Parathyroid adenoma (tissue), 2 donors: ENCODE measurements around the gene SNRPE.

Experiments
- H2AFZ ChIP-seq: fragments of 300-600 bp; sonication (generic); one replicate; pipeline ENCODE4 v1.7.0; 2017; ENCODE audit warnings: antibody characterized with exemption, mild to moderate bottlenecking
- H3K27ac ChIP-seq: fragments of 300-600 bp; sonication (generic); one replicate; pipeline ENCODE4 v1.7.0; 2017
- H3K27me3 ChIP-seq: fragments of 300-600 bp; sonication (generic); one replicate; pipeline ENCODE4 v1.7.0; 2017; ENCODE audit warnings: low read length; ENCODE audit not compliant: control insufficient read depth, insufficient read depth
- H3K36me3 ChIP-seq: fragments of 300-600 bp; sonication (generic); one replicate; pipeline ENCODE4 v1.7.0; 2017; ENCODE audit warnings: low read length; ENCODE audit not compliant: control insufficient read depth, insufficient read depth
- H3K4me1 ChIP-seq: fragments of 300-600 bp; sonication (generic); one replicate; pipeline ENCODE4 v1.7.0; 2017; ENCODE audit warnings: control low read depth
- H3K4me2 ChIP-seq: fragments of 300-600 bp; sonication (generic); one replicate; pipeline ENCODE4 v1.7.0; 2017; ENCODE audit warnings: low read length
- H3K4me3 ChIP-seq: fragments of 300-600 bp; sonication (generic); one replicate; pipeline ENCODE4 v1.7.0; 2017; ENCODE audit warnings: low read depth, low read length
- H3K79me2 ChIP-seq: fragments of 300-600 bp; sonication (generic); one replicate; pipeline ENCODE4 v1.7.0; 2017; ENCODE audit warnings: control low read depth
- H3K9ac ChIP-seq: fragments of 300-600 bp; sonication (generic); one replicate; pipeline ENCODE4 v1.7.0; 2017; ENCODE audit warnings: mild to moderate bottlenecking
- H3K9me3 ChIP-seq: fragments of 300-600 bp; sonication (generic); one replicate; pipeline ENCODE4 v1.7.0; 2017; ENCODE audit warnings: low read length; ENCODE audit not compliant: control insufficient read depth
- TF ChIP-seq, protein P1 (sequence below): fragments of 300-600 bp; sonication (generic); IDR thresholded peaks from one replicate; pipeline ENCODE4 v1.7.0; 2017; ENCODE audit warnings: antibody characterized with exemption, mild to moderate bottlenecking
- donor health status: primary hyperparathyroidism.

Gene SNRPE

DNA sequence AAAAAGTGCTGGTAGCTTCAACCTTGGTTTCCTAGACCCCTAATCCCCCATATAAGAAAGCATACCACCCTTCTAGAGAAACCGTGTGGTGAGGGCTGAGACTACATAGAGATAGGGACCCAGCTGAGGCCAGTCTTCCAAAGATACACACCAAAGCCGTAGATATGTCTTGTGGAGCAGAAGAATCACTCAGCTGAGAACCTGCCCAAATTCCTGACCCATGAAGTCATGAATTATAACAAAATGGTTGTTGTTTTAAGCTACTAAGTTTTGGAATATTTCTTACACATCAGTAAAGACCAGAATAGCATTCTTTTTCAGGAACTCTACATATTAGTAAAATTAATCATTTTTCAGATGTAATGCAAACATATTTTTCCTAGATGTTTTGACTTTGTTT is 3.3 kb upstream of the SNRPE start:
- peaks cover 4% of the 10 kb centered on the region for H3K4me1 ChIP-seq
- H3K36me3 ChIP-seq: no peaks in the 10 kb centered on the region
- H3K9ac ChIP-seq: no peak overlapping the region
- H3K4me3 ChIP-seq: no peak overlapping the region
- H3K27me3 ChIP-seq: no peaks in the 10 kb centered on the region
- no peak overlapping the region for H3K27ac ChIP-seq
- H3K4me2 ChIP-seq: no peak overlapping the region
- H2AFZ ChIP-seq: no peak overlapping the region
- TF ChIP-seq, protein P1, sequence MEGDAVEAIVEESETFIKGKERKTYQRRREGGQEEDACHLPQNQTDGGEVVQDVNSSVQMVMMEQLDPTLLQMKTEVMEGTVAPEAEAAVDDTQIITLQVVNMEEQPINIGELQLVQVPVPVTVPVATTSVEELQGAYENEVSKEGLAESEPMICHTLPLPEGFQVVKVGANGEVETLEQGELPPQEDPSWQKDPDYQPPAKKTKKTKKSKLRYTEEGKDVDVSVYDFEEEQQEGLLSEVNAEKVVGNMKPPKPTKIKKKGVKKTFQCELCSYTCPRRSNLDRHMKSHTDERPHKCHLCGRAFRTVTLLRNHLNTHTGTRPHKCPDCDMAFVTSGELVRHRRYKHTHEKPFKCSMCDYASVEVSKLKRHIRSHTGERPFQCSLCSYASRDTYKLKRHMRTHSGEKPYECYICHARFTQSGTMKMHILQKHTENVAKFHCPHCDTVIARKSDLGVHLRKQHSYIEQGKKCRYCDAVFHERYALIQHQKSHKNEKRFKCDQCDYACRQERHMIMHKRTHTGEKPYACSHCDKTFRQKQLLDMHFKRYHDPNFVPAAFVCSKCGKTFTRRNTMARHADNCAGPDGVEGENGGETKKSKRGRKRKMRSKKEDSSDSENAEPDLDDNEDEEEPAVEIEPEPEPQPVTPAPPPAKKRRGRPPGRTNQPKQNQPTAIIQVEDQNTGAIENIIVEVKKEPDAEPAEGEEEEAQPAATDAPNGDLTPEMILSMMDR: no peak
- no peaks in the 10 kb centered on the region for H3K9me3 ChIP-seq
- no peaks in the 10 kb centered on the region for H3K79me2 ChIP-seq

DNA sequence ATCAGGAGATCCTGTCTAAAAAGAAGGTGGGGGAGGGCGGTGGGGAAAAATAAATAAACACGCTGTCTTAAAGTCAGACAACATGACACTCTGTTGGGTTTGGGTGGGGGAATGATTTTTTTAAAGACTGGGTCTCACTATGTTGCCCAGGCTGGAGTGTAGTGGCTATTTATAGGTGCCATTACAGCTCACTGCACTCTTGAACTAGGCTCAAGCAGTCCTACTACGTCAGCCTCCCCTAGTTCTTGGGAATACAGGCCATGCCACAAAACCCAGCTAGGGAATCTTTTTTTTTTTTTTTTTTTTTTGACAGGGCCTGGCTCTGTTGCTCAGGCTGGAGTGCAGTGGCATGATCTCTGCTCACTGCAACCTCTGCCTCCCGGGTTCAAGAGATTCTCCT is 2.4 kb upstream of the SNRPE start:
- TF ChIP-seq, protein P1: no peak
- Histone ChIP-seq H3K79me2 (no peaks in the 10 kb centered on the region), H2AFZ (no peak overlapping the region), H3K27ac (no peak overlapping the region), H3K36me3 (no peaks in the 10 kb centered on the region), H3K4me1 (peaks cover 4% of the 10 kb centered on the region), H3K27me3 (no peaks in the 10 kb centered on the region), H3K9ac (no peak overlapping the region), H3K9me3 (no peaks in the 10 kb centered on the region), H3K4me2 (no peak overlapping the region), H3K4me3 (no peak overlapping the region)

DNA sequence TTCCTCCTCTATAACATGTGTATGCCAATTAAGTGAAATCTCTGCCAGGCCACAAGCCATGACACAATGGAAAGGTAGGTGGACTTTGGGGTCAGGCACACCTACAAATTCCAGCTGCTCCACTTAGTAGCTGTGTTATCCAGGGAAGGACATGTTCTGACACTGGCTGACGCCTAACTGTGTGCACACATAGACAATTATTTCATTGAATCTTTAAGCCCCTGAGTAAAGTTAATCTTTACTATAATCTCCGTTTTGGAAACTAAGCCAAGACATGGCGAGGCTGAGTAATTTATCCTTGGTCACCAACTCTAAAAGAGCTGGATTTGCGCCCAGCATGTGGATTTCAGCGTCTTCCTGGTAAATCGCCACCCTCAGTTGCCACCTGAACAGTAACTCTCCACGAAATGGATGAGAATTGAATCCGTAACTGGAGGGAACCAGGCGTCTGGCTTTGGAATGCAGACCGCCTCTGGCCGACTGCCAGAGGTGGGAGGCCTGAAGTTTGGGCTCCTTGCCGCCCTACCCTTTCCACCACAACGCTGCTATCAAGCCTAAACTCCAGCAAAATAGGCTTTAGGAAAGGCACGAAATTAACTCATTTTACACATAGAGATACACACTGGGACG is 888 bp upstream of the SNRPE start:
- Histone ChIP-seq H3K4me1 (peaks cover 4% of the 10 kb centered on the region), H3K27ac (no peak overlapping the region), H2AFZ (peak overlapping the region; percentile 63), H3K36me3 (no peaks in the 10 kb centered on the region), H3K79me2 (no peaks in the 10 kb centered on the region), H3K9me3 (no peaks in the 10 kb centered on the region), H3K4me3 (no peak overlapping the region), H3K4me2 (peak overlapping the region; percentile 34), H3K27me3 (no peaks in the 10 kb centered on the region), H3K9ac (no peak overlapping the region)
- TF ChIP-seq, protein P1: no peak

DNA sequence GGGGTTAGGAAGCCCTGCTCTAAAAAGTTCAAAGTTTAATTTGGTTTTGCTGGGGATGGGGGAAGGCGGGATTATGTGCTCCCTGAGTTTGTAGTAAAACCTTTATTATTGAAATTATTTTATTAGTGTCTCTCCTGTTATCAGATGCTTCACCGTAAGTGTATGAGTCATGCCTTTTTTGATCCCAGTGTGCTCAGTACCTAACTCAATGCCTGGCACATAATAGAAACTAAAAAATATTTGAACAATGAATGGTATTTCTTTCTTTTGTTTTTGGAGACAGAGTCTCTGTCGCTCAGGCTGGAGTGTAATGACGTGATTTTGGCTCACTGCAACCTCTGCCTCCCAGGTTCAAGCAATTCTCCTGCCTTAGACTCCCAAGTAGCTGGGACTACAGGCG is 6.4 kb downstream of the SNRPE start:
- no peaks in the 10 kb centered on the region for H3K4me1 ChIP-seq
- TF ChIP-seq, protein P1: no peak
- no peak overlapping the region for H3K27ac ChIP-seq
- H3K9me3 ChIP-seq: no peaks in the 10 kb centered on the region
- no peak overlapping the region for H2AFZ ChIP-seq
- H3K36me3 ChIP-seq: no peaks in the 10 kb centered on the region
- no peak overlapping the region for H3K9ac ChIP-seq
- H3K27me3 ChIP-seq: no peaks in the 10 kb centered on the region
- no peak overlapping the region for H3K4me3 ChIP-seq
- H3K79me2 ChIP-seq: no peaks in the 10 kb centered on the region
- H3K4me2 ChIP-seq: no peak overlapping the region

DNA sequence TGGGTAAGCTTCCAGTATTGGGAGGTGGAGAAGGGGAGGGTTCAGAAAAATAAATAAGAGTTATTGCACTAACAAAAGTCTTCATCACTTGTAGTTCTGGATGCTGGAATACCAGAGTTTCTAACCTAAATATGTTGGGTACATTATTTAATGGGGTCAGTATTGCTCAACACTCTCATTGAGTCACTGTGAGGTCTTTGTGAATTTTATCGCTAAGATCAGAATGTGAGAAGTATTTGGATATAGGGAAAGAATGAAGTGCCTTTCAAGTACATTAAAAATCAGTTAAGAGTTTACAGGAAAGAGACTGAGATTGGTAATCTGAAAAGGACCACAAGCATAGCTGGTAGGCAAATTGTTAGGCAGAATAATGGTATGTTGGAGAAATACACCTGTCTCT is 8.8 kb downstream of the SNRPE start:
- Histone ChIP-seq H3K9me3 (no peaks in the 10 kb centered on the region), H3K4me2 (no peak overlapping the region), H3K27me3 (no peaks in the 10 kb centered on the region), H3K9ac (no peak overlapping the region), H3K36me3 (no peaks in the 10 kb centered on the region), H3K27ac (no peak overlapping the region), H3K79me2 (no peaks in the 10 kb centered on the region), H2AFZ (no peak overlapping the region), H3K4me3 (no peak overlapping the region), H3K4me1 (no peaks in the 10 kb centered on the region)
- TF ChIP-seq, protein P1: no peak
